ENCODE measurements around the gene OR5K3.

DNA sequence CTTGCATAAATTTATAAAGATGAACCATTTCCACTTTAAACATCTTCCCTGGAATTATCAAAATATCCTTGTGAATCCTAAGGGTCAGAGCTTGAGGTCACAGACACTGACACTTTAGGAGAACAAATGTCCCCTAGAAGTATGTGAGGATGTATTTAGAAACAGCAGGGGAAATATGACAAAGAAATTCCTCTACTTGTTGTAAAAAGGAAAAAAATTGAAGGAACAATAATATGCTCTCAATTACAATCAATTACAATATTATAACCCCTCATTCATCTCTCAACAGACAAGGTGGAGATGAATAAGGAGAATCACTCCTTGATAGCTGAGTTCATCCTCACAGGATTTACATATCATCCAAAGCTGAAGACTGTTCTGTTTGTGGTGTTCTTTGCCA lies at the start of gene OR5K3:
- TF ChIP-seq POLR2A (IDR thresholded peaks at IDR 0.05; ENCODE audit: low read depth, low read length): no peak
- TF ChIP-seq POLR2AphosphoS5 (IDR thresholded peaks at IDR 0.05; ENCODE audit: low read depth, low read length): no peak
- TF ChIP-seq TAF1 (IDR thresholded peaks at IDR 0.05; ENCODE audit: borderline replicate concordance, low read depth, low read length): no peak

Data from GM12892 (cell line).